HG03108 (cell line): Measurements from ENCODE around the gene SMIM3.
"Not testable (repeated sequence)": the region's sequence is repeated elsewhere in the genome, so short reads cannot be mapped to it uniquely, and the experiment has no call there.

Experiments
- ATAC-seq: cut with Tn5 transposase; IDR thresholded peaks from one replicate; pipeline ENCODE4 v1.9.1; 2021; ENCODE audit warnings: moderate library complexity; ENCODE audit not compliant: unreplicated experiment

SMIM3 gene, protein sequence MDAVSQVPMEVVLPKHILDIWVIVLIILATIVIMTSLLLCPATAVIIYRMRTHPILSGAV

DNA sequence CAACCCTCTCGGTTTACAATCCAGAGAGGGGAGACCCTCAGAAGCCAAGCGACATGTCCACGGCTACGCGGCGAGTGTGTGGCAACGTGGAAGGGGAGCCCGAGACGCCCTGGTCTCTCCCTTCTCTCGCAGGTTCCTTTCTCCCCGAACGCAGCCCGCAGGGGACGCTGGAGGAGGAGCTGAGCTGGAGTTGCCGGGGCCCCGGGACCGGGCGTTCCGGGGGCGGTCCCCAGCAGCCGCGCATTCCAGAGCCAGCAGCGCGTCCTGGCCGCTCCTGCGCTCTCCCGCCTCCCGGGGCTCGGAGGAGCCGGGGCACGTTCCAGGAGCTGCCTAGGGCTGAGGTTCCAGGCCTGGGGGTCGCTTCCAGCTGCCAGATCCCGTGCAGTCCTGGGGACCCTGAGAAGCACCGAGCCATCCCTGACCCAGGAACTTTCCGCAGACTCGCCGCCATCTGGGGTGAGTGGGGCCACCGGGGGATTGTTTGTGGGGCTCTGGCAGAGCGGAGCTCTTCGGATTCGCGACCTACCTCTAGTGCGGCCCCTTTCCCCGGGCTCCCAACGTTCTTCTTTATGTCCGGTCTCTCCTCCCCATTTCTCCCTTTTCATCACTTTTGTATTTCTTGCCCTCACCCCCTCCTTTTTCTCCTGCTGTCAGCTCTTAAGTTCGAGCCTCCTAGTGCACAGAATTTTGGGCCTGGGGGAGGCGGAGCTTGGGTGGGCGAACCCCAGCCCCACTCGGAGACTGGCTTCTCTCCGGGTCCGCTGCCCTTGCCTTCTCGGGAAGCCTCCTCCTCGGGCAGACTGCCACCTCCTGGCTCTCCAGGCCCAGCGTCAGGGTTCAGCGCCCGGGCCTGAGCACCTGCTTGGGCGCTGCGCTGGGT lies at the start of gene SMIM3:
TSS of gene SMIM3 (plus strand) at position 241 of the 880 bp plus-strand sequence. CDS start 16,684 bp downstream, outside the sequence.
- peak; percentile 24 for ATAC-seq

DNA sequence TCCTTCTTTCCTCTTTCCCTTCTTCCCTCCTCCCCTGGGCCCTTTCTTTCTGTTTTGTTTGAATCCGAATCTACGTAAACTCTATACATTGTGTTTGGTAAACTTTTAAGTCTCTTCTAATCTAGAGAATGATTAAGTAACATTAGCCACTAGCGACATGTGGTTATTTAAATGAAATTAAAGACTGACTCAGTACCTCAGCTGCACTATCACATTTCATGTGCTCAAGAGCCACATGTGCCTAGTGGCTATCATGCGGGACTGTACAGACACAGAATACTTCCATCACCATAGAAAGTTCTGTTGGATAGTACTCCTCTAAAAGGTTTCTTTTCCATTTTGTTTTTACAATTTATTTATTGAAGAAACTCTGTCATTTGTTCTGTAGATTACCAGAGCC lies 48.7 kb upstream of the SMIM3 start:
- no peak for ATAC-seq

DNA sequence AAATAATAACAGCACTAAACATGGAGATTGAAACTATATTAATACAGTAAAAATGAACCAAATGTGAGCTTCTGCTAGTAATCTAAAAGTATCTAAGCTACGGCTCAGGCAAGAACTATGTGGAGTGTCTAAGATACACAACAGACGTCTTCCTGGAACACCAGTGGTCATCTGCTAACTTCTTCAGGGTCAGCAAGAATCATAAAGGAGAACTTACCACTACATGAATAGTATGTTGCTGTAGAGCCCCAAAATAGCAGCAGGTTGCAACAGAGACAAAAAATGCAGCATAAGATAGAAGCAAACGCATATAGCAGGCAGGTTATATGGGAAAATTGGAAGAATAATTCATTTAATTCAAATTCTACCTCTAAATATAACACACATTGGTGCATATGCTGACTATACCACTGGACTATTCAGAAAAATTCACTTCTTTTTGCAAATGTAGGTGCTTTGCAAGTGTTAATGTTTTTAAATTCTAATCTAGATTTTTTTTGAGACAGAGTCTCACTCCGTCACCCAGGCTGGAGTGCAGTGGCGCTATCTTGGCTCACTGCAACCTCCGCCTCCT lies 46.8 kb upstream of the SMIM3 start:
- no peak for ATAC-seq

DNA sequence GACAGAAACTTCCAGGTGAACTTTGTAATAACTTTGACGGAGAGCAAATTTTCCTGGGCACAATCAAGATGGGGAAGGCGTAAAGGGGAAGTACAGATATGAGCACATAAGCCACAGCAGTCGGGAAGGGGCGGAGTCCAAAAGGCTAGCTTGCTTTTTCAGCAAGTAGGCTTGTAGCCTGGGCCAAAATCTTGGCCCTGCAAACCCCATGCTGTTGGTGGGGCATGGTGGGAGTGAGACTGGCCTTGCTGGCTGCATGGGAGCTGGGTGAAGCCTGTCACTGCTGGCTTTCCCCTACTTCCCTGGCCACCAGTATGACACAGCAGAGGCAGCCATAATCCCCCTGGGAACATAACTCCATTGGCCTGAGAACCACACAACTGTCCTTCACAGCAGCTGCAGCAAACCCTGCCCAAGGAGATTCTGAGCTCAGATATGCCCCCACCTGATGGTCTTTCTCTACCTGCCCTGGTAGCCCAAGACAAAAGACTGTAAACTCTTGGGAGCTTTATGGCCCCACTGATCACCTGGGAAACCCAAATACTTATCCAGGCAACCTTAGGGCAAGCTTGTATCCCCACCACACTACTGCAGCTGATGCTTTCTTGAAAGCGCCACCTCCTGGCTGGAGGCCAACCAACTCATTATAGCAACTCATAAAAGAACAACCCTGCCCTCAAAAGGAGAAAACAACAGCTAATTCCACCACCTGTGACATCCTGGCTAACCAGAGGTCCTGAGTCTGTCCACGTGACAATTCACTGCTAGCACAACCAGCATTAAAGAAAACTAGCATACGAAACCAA lies 43.8 kb upstream of the SMIM3 start:
- ATAC-seq: peak; percentile 82

DNA sequence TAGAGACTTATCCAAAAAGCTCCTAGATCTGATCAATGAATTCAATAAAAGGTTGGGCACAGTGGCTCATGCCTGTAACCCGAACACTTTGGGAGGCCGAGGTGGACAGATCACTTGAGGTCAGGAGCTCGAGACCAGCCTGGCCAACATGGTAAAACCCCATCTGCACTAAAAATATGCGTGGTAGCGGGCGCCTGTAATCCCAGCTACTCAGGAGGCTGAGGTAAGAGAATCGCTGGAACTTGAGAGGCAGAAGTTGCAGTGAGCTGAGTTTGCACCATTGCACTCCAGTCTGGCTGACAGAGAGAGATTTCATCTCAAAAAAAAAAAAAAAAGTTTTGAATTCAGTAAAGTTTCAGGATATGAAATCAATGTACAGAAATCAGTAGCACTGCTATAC lies 39.7 kb upstream of the SMIM3 start:
- ATAC-seq: no peak

DNA sequence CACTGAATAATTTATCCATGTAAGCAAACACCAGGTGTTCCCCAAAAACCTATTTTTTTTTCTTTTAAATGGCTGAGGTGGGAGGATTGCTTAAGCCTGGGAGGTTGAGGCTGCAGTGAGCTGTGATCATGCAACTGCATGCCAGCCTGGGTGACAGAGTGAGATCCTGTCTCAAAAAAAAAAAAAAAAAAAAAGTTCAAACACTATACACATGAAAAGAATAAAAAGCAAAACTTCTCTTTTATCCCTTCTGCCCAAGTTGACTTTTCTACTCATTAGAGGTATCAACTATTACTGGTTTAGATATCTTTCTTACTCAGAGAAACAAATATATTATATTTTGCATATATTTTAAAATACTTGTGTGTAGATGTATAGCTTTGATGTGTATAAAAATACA lies 37.6 kb upstream of the SMIM3 start:
- no peak for ATAC-seq

DNA sequence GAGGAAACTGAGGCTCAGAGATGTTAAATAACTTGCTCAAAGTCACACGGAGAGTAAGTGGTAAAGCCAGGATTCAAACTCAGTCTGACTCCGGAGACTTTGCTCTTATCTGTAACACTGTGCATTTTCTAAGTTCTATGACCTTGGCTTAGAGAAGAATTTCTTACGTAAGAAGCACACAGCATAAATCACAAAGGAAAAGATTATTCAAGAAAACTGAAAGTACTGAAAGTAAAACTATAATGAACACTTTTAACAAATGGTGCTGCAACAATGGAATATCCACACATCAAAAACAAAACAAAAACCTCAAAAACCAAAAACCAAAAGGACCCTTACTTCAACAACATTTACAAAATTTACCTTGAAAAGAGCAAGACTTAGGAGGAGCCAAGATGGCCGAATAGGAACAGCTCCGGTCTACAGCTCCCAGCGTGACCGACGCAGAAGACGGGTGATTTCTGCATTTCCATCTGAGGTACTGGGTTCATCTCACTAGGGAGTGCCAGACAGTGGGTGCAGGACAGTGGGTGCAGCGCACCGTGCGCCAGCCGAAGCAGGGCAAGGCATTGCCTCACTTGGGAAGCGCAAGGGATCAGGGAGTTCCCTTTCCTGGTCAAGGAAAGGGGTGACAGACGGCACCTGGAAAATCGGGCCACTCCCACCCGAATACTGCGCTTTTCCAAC lies 36.0 kb upstream of the SMIM3 start:
- not testable (repeated sequence) for ATAC-seq

DNA sequence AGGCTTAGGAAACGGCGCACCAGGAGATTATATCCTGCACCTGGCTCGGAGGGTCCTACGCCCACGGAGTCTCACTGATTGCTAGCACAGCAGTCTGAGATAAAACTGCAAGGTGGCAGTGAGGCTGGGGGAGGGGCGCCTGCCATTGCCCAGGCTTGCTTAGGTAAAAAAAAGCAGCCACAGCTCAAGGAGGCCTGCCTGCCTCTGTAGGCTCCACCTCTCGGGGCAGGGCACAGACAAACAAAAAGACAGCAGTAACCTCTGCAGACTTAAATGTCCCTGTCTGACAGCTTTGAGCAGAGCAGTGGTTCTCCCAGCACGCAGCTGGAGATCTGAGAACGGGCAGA lies 35.4 kb upstream of the SMIM3 start:
- not testable (repeated sequence) for ATAC-seq

DNA sequence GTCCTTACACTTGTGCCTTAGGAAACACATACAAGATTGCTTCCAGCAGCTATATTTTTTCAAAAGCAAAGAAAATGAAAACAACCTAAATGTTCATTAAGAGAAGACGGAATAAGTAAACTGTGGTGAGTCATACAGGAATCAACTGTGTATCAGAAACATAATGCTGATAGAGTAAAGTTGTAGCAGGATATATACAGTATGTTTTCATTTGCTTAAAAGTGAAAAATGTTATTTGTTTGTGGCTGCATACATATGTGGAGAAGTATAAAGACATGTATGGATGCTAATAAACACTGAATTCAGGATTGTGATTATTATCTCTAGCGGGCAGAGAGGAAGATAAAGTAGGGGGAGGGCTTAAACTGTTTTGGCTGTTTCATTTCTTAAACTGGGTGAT lies 28.1 kb upstream of the SMIM3 start:
- ATAC-seq: no peak

DNA sequence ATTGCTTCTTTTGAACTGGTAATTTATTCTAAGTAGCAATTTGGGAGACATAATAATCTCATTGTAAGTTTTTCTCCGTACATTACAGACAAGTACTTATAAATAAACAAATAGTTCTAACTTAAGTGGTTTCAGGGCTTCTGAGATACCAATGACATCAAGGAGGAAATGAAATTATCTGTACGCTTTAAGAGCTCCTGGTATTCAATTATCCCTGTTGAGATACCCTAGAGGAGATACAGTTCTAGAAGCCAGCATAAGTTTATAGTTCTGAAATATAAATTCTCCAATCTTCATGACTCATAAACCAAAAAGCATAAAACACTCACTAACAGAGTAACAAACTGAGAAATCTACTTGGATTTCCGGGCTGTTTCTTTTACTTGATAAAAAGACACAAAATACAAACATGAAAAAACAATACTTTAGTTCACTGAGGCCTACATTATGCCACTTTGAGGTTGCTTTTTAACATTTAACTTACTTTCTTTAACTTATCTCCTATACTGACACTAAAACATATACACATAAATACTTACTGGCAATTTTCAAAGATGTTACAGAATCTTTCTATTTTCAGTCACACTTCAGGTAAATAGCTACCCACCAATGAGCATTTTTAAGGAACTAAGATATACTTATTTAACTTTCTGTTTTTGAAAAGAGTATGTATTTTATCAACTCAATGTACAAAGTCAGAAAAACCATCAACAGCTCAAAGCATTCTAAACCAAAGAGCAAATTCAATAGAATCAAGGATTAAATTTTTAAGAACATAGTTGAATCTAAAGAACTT lies 27.3 kb upstream of the SMIM3 start:
- no peak for ATAC-seq

DNA sequence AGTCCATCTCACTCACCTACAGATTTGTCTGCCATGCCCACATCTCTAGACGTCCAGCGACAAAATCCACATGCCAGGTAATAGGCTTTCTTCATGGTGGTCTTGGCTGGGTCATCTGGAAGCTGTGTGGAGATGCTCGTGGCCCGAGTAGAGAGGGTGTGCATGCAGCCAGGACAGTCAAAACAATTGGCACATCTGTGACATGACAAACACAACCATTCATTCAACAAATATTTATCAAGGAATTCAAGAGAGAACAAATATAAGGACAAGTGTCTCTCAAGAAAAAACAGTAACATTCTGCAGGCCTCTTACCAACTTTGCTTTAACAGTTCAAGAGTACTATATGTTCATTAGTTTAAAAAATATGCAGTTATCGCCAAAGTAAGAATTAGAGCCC lies 25.1 kb upstream of the SMIM3 start:
- no peak for ATAC-seq

DNA sequence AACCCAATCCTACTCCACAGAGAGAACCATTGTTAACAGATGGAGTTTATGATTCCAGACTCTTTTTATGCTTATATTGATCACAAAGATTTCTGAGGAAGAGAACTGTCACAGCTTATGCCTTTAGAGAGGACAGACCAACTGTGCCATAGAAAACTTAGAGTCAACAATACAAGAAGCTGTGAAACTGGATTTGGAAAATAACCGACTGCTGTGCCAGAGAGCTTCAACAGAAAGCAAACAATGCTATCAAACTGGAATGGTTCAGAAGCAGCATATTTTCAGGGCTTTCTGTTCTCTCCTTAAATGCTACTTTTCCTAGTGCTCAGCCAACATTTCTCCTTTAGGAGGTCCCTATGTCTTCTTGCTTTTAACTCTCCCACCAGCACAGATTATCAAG lies 24.7 kb upstream of the SMIM3 start:
- ATAC-seq: no peak

DNA sequence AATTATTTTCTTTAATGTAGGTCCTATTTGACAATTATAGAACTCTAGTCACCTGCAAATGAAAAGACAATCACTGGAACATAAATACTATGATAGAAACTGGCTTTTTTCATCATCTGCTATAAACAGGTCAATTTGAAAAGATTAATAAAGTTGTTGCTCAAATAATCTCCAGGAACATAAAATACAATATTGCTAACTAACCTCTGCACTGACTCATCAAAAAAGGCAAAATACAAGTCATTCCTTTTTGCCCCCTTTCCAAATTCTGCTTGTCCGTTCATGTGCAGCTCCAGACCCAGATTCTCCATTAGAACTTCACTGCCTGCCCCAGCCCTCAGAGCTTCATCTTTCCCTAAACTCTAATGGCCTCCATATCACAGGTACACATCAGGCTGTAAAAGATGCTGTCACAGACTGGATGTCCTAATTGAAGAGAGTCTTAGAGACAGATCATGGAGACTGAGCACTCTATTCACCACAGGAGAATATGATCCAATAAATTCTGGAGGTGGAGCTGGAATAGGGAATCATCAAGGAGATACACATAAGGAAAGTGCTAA lies 21.4 kb upstream of the SMIM3 start:
- no peak for ATAC-seq

DNA sequence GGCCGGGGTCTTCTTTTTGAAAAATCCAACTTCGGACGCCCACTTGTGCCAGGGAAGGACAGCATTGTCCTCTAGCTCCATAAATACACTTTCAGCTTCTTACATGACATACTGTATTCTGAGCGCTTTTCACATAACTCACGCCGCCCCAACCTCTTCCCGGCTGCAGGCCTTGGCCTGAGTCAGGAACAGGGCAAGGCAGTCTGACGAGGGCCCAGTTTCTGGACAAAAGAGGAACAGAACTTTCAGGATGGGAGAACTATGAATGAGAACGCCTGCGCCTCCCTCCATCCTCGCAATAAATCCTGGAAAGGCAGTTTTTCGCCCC lies 20.4 kb upstream of the SMIM3 start:
- peak; percentile 7 for ATAC-seq

DNA sequence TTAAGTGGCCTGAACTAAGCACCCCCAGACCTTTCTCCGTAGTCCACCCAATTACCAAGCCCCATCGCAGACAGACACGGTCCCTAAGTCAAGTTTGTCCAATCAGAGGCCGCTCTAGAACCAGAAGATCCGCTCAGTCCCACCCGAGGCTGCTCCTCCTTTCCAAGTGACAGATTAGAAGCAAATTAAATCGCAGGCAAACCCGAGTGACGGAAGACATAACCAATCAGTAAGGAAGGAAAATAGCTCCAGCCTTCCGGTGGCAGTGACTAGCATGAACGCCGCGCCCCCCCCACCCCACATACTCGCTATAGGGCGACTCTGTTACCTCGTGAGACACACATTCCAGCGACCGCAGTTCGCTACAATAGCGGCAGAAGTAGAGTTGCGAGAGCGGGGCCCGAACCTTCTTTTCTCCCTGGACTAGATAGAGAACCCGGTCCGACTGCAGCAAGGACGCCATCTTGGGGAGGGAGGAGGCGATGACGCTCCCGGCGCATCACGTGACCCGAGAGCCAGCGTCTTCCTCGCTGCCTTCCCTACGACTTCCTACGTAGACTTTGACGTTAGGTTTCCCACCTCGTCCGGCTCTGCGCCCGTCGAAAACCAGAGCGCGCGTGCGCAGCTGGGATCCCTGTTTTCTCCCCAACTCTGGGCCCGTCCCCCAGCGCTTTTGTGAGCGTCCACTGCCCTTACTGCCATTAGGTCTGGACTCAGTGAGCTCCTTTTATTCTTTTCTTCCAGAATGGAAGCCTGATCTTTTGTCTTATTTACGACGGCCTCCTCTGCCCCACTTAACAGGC lies 19.8 kb upstream of the SMIM3 start, which contains the start of gene DCTN4:
TSS of gene DCTN4 (minus strand) at position 487 of the 803 bp plus-strand sequence. CDS start at position 463, 24 bp downstream.
- peak; percentile 97 for ATAC-seq

DNA sequence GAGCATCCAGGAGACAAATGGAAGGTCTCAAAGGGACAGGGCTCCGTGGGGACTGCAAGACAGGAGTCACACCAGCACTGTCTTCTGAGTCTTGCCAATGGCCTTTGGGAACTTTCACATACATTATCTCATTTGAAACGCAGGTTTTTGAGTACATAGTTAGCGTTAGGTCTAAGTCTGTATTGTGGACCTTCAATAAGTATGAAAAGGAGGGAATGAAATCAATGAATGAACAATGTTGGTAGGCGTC lies 19.3 kb upstream of the SMIM3 start:
- ATAC-seq: no peak

DNA sequence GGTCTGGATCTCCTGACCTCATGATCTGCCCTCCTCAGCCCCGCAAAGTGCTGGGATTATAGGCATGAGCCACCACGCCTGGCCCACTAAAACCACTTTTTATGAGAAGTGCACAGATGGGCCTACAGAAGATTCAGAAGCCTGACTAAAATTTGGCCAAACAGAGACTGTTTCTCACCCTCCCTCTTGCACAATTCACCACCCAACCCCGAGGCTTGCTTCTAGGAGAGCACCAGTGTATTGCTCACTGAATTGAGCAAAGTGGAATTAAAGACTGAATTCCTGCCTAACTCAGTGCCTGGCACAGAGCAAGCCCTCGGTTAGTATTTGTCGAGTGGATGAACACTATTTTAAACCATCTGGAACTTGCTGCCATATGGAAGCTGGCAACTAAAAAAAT lies 16.3 kb upstream of the SMIM3 start:
- ATAC-seq: no peak

DNA sequence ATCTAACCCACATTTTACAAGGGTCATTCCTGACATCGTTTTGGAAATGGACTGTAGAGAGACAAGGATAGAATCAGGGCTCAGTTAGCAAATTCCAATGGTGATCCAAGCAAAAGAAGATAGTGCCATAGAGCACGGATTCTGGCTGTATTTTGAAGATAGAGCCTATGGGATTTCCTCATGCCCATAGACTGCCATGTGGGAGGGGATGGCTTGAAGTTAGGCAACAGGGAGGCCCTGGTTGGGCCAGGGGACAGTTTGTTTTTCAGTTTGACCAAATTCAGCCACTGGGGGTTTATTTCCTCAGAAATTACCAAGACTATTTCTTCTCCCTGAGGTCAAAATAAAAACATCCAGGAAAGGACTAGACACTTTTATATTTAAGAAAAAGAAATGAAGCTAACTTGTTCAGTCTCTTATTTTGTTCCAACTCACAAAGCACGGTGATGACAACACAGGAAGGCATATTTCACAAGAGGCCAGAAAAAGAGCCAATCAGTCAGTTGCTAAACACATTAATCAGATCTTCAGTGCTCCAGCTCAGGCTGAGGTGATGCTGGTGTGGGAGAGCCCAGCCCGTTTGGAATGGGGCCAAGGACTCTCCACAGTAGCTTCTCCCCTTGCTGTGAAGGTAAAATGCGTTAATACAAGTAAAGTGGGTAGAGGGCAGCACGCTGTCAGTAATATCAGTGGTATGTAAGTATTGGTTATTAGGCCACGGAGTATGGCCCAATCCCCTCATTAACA lies 15.4 kb upstream of the SMIM3 start:
- ATAC-seq: no peak

DNA sequence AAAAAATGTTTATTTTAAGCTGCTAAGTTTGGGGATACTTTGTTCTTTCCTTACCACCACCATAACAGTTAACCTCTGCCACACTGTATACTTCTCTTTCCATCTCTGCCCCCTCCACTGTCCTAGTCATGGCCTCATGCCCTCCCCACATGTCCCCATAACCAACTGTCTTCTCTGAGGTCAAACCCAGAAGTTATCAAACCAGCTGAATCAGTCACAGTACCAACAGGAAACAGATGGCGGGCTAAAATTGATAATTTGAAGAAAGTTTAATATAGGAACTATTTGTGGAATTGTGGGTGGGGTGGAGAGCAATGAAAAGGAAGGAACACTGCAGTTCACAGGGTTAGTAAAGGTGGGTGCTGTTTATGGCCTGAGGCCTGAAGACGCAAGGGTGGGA lies 14.0 kb upstream of the SMIM3 start:
- ATAC-seq: no peak
